Body of pancreas (tissue), 4 donors: ENCODE measurements around the gene ZC2HC1B.

ENCODE experiments used
- CTCF ChIP-seq, 7 experiments: fragments of 450-650 bp in 4 of 7; fragments of 200-600 bp in 3 of 7; sonication (generic) in 3 of 7; IDR thresholded peaks; one replicate each; pipeline ENCODE4 v1.5.1; 2016 to 2019; ENCODE audit warnings: antibody characterized with exemption in 7 of 7
- POLR2A ChIP-seq, 3 donors: fragments of 450-650 bp; IDR thresholded peaks; one replicate each; pipeline ENCODE4 v1.6.1; 2016; ENCODE audit warnings: antibody characterized with exemption in 3 of 3, mild to moderate bottlenecking in 2 of 3

DNA sequence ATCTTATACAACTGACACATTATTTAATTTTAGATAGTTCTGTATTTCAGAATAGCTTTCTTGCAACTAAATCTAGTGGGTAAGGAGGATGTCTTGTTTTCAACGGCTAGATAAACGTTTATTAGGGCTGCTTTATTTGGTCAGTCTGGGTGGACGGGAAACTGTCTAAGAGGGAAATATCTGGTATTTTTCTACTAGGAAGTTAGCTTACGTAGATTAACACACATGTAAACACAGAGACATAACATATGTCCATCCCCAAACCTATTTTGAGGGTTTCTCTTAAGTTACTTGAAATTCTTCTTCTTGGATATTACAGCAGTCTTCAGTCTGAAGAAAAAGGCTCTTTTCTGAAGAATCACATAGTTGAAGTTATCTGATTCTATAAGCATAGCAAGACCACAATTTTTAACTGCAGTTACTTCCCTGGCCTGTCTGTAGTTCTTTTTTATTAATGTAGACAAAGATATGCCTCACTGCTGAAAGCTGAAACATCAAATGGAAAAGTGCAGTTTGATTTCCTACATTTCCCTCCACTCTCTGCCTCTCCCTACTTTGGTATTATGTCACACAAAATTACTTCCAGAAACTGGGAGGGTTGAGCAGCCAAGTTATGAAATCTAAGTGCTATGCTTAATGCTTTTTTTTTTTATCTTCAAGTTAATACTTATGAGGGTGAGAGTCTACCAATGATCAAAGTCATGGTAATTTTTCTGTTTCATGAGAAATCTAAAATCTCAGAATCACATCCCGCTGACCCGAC lies 106.4 kb downstream of the ZC2HC1B start:
- TF ChIP-seq CTCF (IDR thresholded peaks at IDR 0.05), result no peak
- no peak for TF ChIP-seq POLR2A (IDR thresholded peaks at IDR 0.05)
